GM12891 (cell line): Measurements from ENCODE around the gene TMEM259.

Experiments used
- POLR2A ChIP-seq: IDR thresholded peaks from 2 replicates; pipeline ENCODE4 v1.6.1; 2011; ENCODE audit warnings: low read depth, low read length, control low read depth
- POLR2AphosphoS5 ChIP-seq: IDR thresholded peaks from 2 replicates; pipeline ENCODE4 v1.6.1; 2011; ENCODE audit warnings: low read depth, low read length, control low read depth
- POU2F2 ChIP-seq: IDR thresholded peaks from 2 replicates; pipeline ENCODE4 v1.6.1; 2011; ENCODE audit warnings: low read depth, mild to moderate bottlenecking, control low read depth, low read length, moderate library complexity
- SPI1 ChIP-seq: IDR thresholded peaks from 2 replicates; pipeline ENCODE4 v1.6.1; 2011; ENCODE audit warnings: low read depth, low read length, control low read depth
- TAF1 ChIP-seq: IDR thresholded peaks from 2 replicates; pipeline ENCODE4 v1.6.1; 2011; ENCODE audit warnings: low read depth, low read length, control low read depth

DNA sequence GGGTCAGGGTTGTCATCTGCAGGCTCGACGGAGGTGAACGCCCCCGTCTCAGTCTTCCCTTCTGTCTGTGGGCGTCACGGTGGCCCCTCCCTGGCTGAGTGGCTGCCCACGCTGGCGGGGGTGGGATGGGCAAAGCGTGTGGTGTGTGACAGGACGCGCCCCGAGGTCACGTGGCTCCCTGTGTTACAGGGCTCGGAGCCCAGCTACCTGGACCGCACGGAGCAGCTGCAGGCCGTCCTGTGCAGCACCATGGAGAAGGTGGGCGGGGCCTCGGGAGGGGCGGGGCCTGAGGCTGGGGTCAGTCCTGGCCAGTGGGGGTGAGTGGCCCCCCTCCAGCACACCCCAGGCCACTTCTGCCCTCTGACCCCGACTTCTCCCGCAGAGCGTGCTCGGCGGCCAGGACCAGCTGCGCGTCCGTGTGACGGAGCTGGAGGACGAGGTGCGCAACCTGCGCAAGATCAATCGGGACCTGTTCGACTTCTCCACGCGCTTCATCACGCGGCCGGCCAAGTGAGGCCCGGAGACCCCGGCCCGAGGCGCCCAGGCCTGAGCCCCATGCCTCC lies 27.0 kb downstream of the TMEM259 start:
- TF ChIP-seq SPI1 = no peak
- no peak for TF ChIP-seq POU2F2
- TF ChIP-seq POLR2AphosphoS5 = no peak
- no peak for TF ChIP-seq POLR2A
- no peak for TF ChIP-seq TAF1
